ENCODE results near the gene FLYWCH2.
A peak's percentile ranks its signal among the peaks of the same experiment; 100 is the strongest.

FLYWCH2 gene

GRCh38 chr16:2854700-2855309, 28.2 kb upstream of the FLYWCH2 start:
- no peak for DNase-seq

- DNase-seq, result no peak
Observed at GRCh38 chr16:2855536-2855935, 27.5 kb upstream of the FLYWCH2 start.

GRCh38 chr16:2856061-2856670, 26.8 kb upstream of the FLYWCH2 start:
- no peak for DNase-seq

- no peak for DNase-seq
Observed at GRCh38 chr16:2856686-2857450, 26.1 kb upstream of the FLYWCH2 start.

GRCh38 chr16:2857451-2858244, 25.4 kb upstream of the FLYWCH2 start, which contains the start of gene PRSS22:
TSS of gene PRSS22 (minus strand) at chr16:2858170. CDS start at chr16:2858104, 66 bp downstream.
- no peak for DNase-seq

GRCh38 chr16:2858245-2859025, 24.6 kb upstream of the FLYWCH2 start:
- no peak for DNase-seq

GRCh38 chr16:2859686-2860265, 23.2 kb upstream of the FLYWCH2 start:
- DNase-seq, result no peak

- DNase-seq, result no peak
Observed at GRCh38 chr16:2860826-2861567, 22.0 kb upstream of the FLYWCH2 start.

- DNase-seq, result no peak
Observed at GRCh38 chr16:2865651-2866050, 17.4 kb upstream of the FLYWCH2 start.

GRCh38 chr16:2866431-2866830, 16.6 kb upstream of the FLYWCH2 start:
- no peak for DNase-seq

GRCh38 chr16:2867661-2867986, 15.4 kb upstream of the FLYWCH2 start:
- DNase-seq, result no peak

- peak; percentile 69 for DNase-seq
Observed at GRCh38 chr16:2867987-2868789, 14.8 kb upstream of the FLYWCH2 start.

GRCh38 chr16:2871926-2872325, 11.1 kb upstream of the FLYWCH2 start:
- DNase-seq, result no peak

GRCh38 chr16:2874032-2874911, 8.7 kb upstream of the FLYWCH2 start:
- no peak for DNase-seq

- DNase-seq, result peak; percentile 36
Observed at GRCh38 chr16:2874912-2875362, 8.1 kb upstream of the FLYWCH2 start.

GRCh38 chr16:2879854-2880508, 3.0 kb upstream of the FLYWCH2 start:
- DNase-seq, result no peak

- DNase-seq, result no peak
Observed at GRCh38 chr16:2881783-2882649, 999 bp upstream of the FLYWCH2 start.

- no peak for DNase-seq
Observed at GRCh38 chr16:2883458-2883908, 468 bp downstream of the FLYWCH2 start.
